AG04449 (cell line): Measurements from ENCODE around the gene SKP2.

Experiments
- CTCF ChIA-PET: fragments of 350-600 bp; formaldehyde crosslinking; extraction: SDS; loops from one replicate; lab custom pipeline; 2021; ENCODE audit warnings: antibody characterized with exemption; lab: Yijun Ruan, JAX
- POLR2A ChIA-PET: fragments of 400-600, 350-600 bp; formaldehyde crosslinking; extraction: SDS; loops from one replicate; lab custom pipeline; 2020; ENCODE audit warnings: antibody characterized with exemption, inconsistent platforms; lab: Yijun Ruan, JAX
- DNase-seq: peaks from one replicate; pipeline ENCODE4 v3.0.0-alpha.2; 2010; ENCODE audit warnings: low read depth, low spot score
- H3K4me3 ChIP-seq: 2 replicates; pipeline ENCODE4 v1.5.1; 2011; ENCODE audit warnings: low read depth, mild to moderate bottlenecking, control low read depth, low read length
- CTCF ChIP-seq: IDR thresholded peaks from one replicate; pipeline ENCODE4 v1.5.1; 2011; ENCODE audit warnings: mild to moderate bottlenecking, moderate library complexity, low read length, control low read depth, inconsistent platforms; ENCODE audit not compliant: insufficient read depth; ENCODE audit errors: missing control alignments

Gene SKP2

GRCh38 chr5:36161361-36161760 lies 9.4 kb downstream of the SKP2 start:
- no peak for DNase-seq
- H3K4me3 ChIP-seq = no peak overlapping the region
- TF ChIP-seq CTCF = no peak
- CTCF ChIA-PET = interaction anchor here (0.8 to 2.7 kb wide), 4 partner anchors 11 to 144 kb away, joined by 3 to 16 read pairs (median 3); no protein-coding TSS in a partner anchor
- POLR2A ChIA-PET = no interaction called here

GRCh38 chr5:36162810-36163486 lies 11.0 kb downstream of the SKP2 start:
- ChIA-PET POLR2A (no interaction called here), CTCF (interaction anchor here (2.7 kb wide), 1 partner anchor 15 kb away, joined by 11 read pairs; no protein-coding TSS in a partner anchor)
- DNase-seq = no peak
- H3K4me3 ChIP-seq = no peak overlapping the region
- TF ChIP-seq CTCF = no peak

DNA sequence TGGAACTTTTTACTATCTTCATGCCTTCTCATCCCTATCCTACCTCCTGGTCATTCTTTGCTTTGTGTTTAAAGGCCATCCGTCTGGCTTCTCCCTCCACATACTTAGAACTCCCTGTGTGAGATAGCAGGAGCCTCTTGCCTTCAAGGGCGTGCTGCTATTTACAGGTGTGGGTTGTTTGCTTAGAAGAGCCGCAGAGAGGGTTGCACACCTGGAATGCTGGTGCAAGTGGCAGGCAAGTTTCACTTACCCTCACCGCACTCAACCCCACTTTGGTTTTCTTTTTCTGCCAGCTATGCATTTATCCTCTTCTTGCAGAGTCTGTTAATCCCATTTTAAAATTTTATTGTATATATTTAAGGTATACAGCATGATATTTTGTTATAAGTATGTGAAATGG lies 12.6 kb downstream of the SKP2 start:
- TF ChIP-seq CTCF = no peak
- H3K4me3 ChIP-seq = no peak overlapping the region
- no peak for DNase-seq
- ChIA-PET POLR2A (no interaction called here), CTCF (interaction anchor here (2.7 kb wide), 1 partner anchor 13 kb away, joined by 11 read pairs; no protein-coding TSS in a partner anchor)

DNA sequence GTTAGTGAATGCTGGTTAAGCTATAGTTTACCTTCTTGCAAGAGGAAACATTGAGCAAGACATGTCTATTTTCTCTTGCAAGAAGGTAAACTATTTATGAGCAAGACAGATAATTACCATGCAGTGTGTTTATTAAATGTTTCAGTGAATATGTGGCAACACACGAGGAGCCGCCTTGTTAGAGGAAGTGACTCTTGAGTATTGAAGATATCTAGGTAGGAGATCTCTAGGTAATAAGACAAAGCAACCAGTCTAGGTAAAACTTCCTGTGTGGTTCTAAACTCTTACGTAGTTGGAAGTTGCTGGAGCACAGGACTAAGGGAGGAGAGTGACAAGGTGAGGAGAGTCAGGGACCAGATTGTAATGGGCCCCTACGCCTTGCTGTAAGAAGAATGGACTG lies 16.8 kb downstream of the SKP2 start:
- ChIA-PET CTCF (interaction anchor here (5.2 kb wide), 1 partner anchor 9 kb away, joined by 47 read pairs; no protein-coding TSS in a partner anchor), POLR2A (no interaction called here)
- no peak for DNase-seq
- H3K4me3 ChIP-seq = no peak overlapping the region
- TF ChIP-seq CTCF = no peak

GRCh38 chr5:36170832-36171424 lies 19.0 kb downstream of the SKP2 start:
- ChIA-PET POLR2A (no interaction called here), CTCF (interaction anchor here (1.9 to 5.2 kb wide), 2 partner anchors 7 to 525 kb away, joined by 7 to 47 read pairs; no protein-coding TSS in a partner anchor)
- no peak overlapping the region for H3K4me3 ChIP-seq
- no peak for TF ChIP-seq CTCF
- no peak for DNase-seq

DNA sequence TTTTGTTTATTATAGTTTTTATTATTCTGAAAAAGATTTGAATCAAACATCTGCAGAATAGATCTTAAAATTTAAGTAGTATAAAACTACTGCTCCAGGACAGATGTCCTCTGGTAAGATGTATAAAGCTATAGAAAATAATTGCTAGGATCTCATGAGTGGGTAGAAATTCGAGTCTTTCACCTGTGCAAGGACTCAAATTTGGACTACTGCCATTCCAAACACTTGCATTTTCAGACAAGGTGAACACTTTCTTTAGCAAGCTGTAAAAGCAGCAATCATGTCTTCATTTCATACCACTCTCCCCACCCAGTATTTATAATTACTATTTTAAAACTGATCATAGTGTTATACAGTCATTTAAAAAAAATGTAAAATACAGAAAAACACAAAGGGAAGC lies 20.7 kb downstream of the SKP2 start:
- POLR2A ChIA-PET = no interaction called here
- no peak for TF ChIP-seq CTCF
- CTCF ChIA-PET = interaction anchor here (1.9 kb wide), 1 partner anchor 524 kb away, joined by 7 read pairs; no protein-coding TSS in a partner anchor
- DNase-seq = no peak
- no peak overlapping the region for H3K4me3 ChIP-seq
